Amniotic stem cell (primary cell): ENCODE results near the gene CD22.
"Not testable (repeated sequence)": the region's sequence is repeated elsewhere in the genome, so short reads cannot be mapped to it uniquely, and the experiment has no call there.

ENCODE experiments used
- DNase-seq: peaks from one replicate; lab custom pipeline; 2025; lab: John Stamatoyannopoulos, UW

Gene CD22

DNA sequence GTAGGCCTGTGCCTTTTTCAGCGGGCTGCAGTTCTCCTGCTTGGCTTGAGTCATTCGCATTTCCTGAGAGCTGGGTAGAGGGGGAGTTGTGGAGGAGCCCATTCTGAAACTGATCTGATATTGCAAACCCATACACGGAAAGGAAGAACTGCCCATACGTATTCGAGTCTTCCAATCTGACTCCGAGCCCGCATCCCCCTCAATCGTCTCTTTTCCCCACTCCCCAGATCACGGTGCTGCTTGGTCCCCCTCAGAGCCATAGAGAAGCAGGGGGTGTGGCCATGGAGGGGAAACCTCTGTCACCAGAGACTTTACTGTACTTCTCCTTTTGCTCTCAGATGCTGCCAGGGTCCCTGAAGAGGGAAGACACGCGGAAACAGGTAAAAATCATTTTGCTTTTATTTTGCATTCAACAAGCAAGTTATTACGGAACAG, at the start of gene CD22:
Gene CD22 (plus strand): TSS at position 337 of the 435 bp plus-strand sequence. CDS start 2,854 bp downstream, outside the sequence.
- DNase-seq: no peak

DNA sequence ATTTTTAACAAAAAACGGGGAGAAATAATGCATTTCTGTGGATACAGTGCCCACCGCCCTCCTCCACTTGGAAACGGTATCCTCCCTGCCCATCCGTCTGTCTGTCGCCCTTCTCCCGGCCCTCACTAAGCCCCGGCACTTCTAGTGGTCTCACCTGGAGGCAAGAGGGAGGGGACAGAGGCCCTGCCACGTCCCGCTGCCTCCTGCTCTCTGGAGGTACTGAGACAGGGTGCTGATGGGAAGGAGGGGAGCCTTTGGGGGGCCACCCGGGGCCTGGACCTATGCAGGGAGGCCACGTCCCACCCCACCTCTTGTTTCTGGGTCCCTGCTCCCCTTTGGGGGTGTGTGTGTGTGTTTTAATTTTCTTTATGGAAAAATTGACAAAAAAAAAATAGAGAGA, 49.6 kb upstream of the CD22 start:
- DNase-seq: no peak

DNA sequence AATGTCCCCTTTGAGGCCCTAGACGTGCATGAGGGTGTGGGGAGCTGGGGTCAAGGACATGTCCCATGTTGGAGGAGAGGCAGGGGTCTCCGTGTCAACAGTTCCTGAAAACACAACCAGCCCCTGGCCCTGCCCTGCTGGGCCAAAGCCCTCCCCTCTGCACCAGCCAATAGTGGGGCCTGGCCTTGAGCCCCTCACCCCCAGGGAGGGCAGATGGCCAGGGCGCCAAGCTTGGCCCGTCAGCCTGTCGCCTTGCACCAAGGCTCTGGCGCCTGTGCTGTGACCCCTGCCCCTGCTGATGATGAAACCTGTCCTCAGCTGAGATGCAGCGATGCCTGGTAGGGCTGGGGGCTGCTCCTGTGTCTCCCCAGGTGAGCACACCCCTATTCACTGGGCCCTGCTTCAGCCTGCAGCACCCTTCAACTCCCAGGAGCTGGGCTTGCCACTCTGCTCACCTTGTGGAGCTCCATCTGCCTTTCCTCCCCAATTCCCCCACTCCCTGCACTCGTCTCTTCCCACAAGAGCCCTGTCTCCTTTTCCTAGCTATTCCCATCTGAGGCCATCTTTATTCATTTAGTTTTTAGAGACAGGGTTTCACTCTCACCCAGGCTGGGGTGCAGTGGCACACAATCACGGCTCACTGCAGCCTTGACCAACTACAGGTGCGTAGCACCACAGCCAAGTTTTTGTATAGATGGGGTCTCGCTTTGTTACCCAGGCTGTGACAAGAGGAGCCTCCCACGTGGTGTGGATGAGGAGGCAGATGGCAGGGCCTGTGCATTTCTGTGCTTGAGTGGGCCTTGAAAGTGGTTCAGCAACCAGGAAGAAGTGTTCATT, 48.8 kb upstream of the CD22 start:
- no peak for DNase-seq

DNA sequence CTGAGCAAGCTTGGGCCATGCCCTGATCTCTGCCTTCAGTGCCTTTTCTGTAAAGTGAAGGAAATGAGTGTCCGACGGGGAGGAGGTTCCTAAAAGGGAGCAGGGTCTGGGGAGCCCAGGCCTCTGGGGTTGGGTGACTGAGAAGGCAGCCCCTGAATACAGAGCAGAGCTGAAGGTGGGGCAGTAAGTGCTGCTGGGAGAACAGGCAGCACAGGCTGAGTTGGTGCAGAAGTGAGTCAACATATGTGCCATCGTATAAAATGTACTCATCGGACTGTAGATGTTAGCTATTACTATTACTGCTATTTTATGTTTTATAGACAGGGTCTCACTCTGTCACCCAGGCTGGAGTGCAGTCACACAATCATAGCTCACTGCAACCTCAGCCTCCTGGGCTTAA, 47.7 kb upstream of the CD22 start:
- no peak for DNase-seq

DNA sequence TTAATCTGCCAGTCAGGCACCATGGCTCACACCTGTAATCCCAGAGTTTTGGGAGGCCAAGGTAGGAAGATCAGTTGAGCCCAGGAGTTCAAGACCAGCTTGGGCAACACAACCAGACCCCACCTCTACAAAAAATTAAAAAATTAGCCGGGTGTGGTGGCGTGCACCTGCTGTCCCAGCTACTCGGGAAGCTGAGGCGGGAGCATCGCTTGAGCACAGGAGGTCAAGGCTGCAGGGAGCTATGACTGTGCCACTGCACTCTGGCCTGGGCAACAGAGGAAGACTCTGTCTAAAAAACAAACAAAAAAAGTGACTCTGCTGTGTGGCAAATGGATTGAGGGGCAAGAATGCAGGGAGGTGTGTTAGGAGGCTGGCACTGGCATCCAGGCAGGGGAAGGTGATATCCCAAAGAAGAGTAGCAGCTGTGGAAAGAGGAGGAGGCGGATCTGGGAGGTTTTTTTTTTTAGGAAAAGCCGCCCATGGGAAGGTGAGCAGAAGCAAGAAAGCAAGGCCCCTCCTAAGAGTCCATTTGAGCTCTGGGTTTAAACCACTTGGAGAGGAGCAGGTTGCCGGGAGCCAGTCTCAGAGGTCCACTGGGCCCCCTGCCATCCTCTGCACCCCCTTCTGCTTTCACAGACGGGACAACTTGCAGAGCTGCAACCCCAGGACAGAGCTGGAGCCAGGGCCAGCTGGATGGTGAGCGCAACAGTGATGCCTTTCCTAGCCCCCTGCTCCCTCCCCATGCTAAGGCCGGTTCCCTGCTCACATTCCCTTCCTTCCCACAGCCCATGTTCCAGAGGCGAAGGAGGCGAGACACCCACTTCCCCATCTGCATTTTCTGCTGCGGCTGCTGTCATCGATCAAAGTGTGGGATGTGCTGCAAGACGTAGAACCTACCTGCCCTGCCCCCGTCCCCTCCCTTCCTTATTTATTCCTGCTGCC, 44.6 kb upstream of the CD22 start:
- DNase-seq: no peak

DNA sequence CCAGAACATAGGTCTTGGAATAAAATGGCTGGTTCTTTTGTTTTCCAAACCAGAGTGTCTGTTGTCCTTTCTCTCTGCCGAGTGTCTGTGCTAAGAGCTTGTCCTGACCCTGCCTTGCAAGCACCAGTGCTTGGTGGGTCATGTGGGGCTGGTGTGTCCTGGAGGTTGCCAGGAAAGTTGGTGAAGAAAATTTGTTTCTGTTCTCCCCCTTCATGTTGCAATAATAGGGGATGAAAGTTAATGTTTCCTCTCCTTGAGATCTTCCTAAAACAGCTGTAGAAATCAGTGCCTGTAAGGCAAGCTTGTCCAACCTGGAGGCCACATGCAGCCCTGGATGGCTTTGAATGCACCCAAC, 43.9 kb upstream of the CD22 start:
- DNase-seq: no peak

DNA sequence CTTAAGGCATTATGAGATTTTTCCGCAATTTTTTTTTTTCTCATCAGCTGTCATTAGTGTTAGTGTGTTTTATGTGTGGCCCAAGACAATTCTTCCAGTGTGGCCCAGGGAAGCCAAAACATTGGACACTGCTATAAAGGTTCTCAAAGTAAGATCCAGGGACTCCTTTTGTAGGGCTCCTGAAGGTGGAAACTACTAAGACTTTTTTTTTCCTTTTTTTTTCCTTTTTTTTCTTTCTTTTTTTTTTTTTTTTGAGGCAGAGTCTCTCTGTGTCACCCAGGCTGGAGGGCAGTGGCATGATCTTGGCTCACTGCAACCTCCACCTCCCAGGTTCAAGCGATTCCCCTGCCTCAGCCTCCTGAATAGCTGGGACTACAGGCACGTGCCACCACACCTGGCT, 43.5 kb upstream of the CD22 start:
- DNase-seq: not testable (repeated sequence)

DNA sequence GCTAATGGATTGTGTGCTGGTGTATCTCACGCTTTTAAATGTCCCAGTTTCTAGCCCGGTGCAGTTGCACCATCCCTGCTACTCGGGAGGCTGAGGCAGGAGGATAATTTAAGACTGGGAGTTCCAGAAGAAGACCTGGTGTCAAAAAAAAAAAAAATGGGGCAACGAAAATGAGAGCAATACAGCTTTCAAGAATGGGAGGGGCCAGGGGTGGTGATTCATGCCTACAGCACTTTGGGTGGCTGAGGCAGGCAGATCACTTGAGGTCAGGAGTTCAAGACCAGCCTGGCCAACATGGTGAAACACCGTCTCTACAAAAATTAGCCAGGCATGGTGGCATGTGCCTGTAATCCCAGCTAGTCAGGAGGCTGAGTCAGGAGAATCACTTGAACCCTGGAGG, 42.9 kb upstream of the CD22 start:
- not testable (repeated sequence) for DNase-seq

DNA sequence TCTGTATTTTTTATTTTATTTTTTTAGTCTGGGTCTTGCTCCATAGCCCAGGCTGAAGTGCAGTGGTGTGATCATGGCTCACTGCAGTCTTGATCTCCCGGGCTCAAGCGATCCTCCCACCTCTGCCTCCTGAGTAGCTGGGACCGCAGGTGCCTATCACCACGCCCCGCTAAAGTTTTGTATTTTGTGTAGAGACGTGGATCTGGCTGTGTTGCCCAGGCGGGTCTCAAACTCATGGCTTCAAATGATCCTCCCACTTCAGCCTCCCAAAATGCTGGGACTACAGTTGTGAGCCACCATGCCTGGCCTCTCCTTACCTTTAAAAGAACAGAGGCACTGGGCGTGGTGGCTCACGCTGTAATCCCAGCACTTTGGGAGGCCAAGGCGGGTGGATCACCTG, 41.3 kb upstream of the CD22 start:
- DNase-seq: no peak

DNA sequence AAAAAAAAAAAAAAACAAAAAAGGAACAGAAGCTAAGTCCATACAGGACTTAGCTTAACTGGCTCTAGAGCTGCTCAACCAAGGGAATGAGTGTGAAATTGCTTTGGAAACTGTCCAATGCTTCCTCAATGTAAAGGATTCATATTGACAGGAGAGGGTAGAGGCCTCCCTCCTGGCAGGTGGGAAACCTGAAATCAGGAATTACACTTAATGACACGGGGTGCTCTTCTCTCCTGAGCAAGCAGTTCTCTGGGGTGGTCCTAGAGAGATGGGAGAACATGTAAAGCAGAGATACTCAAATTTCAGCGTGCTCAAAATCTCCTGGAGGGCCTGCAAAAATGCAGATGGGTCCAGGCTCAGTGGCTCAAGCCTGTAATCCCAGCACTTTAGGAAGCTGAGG, 40.7 kb upstream of the CD22 start:
- no peak for DNase-seq

DNA sequence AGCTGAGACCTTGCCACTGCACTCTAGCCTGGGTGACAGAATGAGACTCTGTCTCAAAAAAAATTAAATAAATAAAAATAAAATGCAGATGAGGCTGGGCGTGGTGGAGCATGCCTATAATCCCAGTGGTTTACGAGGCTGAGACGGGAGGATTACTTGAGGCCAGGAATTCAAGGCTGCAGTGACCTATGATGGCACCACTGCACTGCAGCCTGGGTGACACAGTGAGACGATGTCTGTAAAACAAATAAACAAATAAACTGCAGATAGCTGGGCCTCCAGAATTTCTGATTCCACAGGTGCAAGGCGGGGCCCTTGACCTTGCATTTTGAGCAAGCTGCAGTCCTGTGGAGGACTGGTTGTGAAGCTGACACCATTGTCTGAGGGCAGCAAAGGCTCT, 40.1 kb upstream of the CD22 start:
- DNase-seq: no peak

DNA sequence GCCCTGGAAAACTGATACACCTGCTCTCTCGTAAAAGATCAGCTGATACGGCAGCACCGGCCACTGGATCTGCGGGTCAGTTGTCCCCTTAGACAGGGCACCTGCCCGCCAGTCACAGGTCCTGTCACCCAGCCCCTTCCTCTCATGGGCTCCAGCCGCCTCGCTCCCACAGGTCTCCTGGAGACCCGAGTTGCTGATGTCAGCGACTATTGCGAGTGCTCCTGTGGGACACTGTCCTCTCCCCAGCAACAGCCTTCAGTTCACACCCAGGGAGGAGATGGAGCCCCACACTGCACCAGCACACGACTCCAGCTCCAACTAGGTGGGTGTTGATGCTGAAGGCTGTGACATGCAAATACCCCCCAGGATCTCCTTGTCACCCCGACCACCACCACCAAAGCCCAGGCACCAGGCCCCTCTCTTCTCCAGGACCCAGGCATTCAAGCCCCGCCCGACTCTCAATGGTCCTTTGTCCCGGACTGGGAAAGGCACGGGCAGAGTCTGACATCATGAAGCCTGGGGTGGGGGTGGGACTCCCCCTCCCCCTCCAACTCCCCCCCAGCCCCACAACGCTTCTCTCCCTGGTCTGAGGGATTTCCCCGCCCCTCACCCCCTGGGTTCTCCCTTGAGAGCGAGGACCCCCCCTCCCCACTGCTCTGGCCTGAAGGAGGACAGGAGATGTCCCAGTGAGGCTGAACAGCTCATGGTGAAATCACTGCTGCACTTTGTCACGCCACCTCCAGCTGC, 38.4 kb upstream of the CD22 start:
- no peak for DNase-seq

DNA sequence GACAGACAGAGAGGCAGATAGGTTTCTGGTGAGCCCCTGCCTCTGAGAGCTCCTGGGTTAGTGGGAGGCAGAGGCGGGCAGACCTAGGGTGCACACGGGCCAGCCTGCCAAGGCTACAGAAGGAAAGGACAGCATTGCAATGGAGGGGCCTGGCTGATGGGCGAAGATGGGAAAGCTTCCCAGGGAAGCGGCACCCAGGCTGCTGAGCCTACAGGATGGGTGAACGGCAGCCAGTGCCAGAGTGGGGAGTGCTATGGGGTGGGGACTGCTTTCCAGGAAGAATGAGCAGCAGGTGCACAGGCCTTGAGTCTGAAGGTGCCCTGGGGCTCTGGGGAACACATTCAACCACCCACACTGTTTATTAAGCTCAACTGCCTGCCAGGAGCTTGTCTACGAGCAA, 37.7 kb upstream of the CD22 start:
- DNase-seq: no peak

DNA sequence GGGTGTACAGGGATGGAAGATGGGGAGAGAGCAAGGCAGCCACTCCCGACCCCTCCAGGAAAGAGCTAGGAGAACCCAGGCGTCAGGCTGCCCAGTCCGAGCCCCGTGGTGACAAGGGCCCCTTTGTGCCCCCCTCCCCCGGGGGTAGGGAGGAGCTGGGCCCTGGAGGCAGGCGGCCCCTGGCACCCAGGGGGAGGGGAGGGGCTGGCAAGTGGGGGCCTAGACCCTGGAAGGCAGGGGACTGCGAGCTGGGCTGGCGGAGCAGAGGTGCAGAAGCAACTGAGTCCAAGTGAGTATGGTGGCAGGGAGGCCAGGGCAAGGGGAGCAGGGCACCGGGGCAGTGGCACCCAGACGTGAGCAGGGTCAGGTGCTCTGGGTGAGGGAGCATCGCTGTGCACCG, 37.1 kb upstream of the CD22 start, which contains the start of gene MAG:
Gene MAG (plus strand): TSS at position 246 of the 400 bp plus-strand sequence. CDS start 3,248 bp downstream, outside the sequence.
- no peak for DNase-seq

DNA sequence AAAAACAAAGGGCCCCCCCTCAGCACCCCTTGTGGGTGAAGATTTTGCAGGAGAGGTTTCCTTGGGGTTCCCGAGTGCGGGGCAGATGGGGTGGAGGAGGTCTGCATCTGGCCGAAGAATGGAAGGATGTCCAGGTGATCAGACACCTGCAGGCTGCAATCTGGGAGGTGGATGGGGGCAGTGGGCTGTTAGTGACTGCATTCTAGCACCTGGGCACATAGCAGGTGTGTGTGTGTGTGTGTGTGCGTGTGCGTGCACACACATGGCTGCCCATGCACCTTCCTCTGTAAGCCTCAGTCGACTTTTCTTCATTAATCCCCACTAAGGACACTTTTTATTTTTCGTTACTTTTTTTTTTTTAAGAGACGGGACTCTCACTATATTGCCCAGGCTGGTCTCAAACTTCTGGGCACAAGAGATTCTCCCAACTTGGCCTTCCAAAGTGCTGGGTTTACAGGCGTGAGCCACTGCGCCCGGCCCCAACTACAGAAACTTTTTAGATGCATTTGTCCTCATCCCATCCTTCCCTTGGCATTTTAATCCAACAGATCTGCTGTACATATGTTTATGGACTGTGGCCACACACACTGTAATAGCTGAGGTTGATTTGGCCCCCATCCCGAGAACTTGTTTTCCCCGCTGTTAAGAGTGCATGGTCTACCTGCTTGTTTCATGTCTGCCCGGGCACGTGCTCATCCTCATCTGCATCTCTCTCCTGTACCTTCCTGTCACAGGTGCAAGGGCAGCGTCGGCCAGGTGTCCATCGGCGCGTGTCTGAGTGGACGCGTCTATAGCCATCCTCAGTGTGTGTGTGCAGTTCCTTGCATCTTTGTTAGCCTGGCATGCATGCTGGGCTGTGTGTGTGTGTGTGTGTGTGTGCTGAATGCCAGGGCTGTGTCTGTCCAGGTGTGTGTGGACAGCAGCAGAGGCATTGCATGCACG, 36.3 kb upstream of the CD22 start:
- DNase-seq: no peak

DNA sequence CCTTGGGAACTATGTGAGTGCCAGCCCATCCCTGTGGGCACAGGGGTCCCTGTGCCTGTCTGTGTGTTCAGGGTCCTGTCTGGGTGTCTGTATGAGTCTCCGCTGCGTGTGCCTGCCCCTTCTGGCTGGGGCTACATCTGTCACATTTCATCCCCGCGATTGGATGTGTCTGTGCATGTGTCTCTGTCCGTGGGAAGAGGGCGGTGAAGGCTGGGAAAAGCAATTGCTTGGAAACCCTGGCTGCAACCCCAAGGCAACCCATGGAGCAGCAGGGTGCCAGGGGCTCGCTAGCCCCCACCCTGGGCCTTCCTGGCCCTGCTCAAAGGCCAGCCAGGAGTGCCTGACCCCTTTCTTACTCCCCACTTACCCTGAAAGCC, 35.6 kb upstream of the CD22 start:
- DNase-seq: no peak

DNA sequence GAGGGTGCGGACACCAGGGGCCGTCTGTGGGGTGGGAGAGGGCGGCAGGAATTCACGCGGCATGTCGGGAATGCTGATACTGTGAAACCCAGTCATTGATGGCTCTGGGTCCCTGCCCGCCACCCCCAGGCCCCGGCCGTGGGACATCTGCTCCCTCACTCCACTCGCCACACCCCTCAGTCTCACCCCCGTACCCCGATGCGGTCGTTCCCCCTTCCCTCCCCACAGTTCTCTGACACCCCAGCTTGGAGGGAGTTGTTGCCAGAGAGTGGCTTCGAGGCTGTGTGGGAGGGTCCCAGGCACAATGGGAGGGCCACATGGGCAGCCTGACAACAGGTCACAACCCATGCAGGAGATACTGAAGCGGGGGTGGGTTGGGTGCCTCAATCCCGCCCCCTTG, 35.2 kb upstream of the CD22 start:
- DNase-seq: no peak

DNA sequence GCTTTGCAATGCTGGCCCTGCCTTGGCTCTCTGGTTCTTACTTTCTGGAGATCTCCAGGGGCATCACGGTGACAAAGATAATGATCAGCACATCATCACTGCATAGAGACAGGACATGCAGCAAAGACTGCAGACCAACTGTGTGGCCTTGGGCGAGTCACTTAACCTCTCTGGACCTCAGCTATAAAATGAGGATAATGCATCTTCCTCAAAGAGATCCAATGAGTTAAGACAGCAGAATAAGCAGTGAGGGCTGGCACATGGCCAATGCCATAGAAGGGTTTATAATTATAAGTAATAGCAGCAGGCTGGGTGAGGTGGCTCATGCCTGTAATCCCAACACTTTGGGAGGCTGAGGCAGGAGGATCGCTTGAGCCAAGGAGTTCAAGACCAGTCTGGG, 34.7 kb upstream of the CD22 start:
- DNase-seq: no peak

DNA sequence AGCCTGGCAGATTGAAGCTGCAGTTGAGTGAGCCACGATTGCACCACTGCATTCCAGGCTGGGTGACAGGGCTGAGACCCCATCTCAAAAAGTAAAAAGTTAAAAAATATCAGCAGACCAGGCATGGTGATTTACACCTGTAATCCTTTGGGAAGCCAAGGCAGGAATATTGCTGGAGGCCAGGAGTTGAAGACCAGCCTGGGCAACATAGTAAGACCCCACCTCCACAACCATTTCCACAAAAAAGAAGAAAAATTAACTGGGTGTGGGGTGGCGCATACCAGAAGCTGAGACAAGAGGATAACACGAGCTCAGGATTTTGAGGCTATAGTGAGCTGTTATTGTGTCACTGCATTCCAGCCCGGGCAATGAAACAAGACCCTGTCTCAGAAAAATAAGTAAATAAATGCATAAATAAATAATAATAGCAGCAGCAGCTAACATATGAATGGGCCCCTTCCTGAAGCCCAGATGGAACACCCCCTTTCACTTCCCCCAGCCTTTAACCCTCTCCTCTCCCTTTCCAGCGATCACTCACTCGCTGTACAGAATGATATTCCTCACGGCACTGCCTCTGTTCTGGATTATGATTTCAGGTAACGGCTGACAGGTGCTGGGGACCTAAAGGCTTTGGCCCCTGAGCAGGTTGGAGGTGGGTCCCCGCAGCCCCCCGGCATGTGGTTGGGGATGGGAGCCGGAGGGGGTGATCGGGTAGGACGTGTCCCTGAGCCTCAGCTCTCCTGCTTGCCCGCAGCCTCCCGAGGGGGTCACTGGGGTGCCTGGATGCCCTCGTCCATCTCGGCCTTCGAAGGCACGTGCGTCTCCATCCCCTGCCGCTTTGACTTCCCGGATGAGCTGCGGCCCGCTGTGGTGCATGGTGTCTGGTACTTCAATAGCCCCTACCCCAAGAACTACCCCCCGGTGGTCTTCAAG, 33.9 kb upstream of the CD22 start:
- DNase-seq: no peak
